Inflammatory macrophage (primary cell): Measurements from ENCODE around the gene EPB41.

Source experiments
- DNase-seq, 2 donors: peaks; one replicate each; pipeline ENCODE4 v3.0.0-alpha.2; 2020 to 2022

Gene EPB41

DNA sequence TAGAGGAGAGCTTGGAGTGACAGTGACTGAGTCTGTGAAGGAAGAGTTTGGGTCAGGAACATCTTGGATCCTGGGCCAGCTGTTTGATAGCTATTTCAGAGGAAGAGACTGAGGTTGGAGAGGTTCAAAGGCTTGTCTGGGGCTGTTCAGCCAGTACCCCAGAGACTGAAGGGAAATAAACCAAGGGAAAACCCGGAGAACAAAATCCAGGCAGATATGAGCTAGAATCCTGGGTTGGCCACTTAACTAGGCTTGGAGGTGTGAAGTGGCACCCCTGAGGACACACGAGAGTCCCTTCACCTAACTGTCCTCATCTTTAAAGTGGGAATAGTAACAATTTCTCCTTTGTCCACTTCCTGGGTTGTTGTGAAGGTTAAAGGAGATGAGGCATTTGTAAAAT is 23.1 kb upstream of the EPB41 start:
- no peak for DNase-seq

DNA sequence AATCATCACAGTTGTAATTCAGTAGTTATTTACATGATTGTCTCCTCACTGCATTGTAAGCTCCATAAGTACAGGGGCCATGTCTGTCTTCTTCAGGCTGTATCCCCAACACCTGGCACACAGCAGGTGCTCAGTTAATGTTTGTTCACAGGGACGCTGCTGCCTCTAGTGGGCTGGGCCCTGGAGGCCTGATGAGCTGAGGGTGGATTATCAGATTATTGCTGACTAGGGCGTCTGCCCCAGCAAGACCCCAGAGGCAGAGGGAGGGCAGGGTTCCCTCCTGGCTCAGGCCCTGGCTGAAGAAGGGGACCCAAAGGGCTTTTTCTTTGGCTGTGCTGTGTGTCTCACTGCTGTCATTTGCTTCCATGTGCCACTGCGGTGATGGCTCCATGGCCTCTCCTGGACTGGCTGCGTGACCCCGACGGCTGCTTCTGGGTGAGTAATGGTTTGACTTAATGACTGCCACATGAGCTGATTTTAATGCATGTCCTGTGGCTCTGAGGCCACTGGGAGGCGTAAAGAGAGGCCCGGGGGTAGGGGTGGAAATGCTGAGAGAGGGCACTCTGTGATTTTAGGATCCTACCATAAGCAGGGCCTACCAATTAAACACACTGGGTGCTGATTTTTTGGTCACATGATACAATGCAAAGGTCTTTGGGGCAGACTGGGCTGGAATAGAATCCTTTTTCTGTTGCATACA is 20.8 kb upstream of the EPB41 start:
- no peak for DNase-seq

DNA sequence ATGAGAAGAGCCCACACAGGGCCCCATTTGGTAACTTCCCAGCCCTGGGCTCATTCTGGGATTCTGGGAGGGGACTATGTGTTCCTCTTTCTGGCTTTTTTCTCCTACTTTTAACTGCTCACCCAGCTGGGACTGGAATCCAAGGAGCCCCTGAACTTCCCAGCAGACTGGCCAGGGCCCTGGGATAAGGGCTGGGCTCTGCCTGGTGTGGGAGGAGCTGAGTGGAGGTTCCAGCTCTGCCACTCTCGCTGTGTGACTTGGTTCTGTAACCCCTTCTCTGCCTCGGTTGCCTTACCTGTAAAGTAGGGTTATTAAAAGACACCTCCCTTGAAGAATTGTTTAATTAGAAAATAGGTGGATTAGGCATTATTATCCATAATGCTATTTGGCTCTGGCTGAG is 19.6 kb upstream of the EPB41 start:
- no peak for DNase-seq

DNA sequence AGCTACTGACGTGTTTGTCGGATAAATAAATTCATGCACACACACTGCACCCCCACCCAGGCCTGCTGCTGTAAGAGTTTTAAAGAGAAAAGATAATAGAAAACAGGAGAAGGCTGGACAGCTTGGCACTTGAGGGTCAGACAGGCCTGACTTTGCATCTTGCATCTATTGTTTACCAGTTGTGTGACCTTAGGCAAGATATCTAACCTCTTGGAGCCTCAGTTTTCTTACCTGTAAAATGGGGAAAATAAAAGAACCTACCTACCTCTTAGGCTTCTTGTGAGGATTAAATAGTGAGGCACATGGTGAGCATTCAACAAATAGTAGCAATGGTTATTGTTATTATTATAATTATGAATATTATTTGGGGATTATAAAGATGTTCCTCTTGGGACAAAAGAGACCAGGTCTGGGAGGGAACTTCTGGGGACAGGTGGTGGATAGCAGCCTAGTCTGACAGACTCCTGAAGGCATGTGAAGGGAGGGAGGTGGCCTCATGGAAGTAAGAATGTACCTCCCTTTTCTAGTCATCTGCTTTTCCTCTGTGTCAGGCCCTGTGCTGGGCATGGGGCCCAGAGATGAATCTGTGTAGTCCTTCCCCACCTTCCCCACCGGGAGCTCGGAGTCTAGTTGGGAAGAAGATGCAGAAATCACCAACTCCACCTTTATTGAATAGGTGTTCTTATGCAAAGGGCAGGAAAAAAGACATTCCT is 18.3 kb upstream of the EPB41 start:
- no peak for DNase-seq

GRCh38 chr1:28896609-28896986 is 17.8 kb upstream of the EPB41 start:
- no peak for DNase-seq

DNA sequence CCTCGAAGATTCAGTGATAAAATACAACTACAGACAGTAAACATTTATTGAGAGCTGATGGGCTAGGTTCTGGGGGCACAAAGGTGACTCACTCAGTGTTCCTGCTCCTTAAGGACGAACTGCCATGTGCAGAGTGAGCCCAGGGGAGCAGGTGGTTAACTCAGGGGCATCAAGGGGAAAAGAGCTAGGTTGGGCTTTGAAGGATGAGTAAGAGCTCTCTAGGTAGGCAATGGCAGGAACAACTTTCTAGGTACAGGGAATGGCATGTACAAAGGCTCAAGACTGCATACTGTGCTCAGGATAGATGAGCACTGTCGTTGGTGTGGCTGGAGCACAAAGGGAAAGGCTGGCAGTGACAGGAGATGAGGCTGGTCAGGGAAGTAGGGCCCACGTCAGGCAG is 16.6 kb upstream of the EPB41 start:
- no peak for DNase-seq

- DNase-seq, result no peak
Measured at GRCh38 chr1:28898405-28898881, 15.9 kb upstream of the EPB41 start.

DNA sequence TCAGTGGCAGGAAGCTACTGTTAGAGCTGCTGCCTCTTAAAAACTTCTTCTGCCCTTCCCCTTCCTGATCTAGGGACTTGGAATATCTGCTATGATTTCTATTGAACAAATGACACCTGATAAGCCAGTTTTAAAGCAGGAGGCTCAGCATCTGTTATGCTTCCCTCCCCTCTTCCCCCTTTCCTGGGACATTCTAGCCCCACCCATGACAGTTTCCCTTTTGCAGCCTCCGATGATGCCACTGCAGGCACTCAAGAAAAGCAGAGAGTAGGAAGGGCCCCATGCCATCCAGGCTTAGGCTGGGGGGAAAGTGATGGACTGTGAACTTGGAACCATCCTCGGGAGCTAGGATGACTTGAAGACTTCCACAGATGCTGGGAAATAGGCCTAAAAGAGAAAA is 15.1 kb upstream of the EPB41 start:
- DNase-seq, result peak in 1 of 2 donors; percentile 8

DNA sequence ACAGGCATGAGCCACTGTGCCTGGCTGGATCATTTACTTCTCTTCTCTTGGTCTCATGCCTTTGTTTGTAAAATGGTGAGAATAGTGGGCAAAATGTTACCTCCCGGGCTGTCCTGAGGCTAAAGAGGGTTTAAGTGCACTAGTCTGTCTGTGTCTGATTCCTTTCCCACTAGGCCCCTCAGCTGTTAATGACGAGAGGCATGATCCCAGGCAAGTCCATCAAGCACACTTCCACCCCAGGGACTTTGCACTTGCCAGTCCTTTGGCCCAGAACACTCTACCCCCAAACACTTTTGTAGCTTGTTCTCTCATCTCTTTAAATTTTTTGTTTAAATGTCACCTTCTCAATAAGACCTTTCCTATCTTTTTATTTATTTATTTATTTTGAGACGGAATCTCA is 13.8 kb upstream of the EPB41 start:
- no peak for DNase-seq

- DNase-seq, result no peak
Measured at GRCh38 chr1:28902738-28903137, 11.6 kb upstream of the EPB41 start.

DNA sequence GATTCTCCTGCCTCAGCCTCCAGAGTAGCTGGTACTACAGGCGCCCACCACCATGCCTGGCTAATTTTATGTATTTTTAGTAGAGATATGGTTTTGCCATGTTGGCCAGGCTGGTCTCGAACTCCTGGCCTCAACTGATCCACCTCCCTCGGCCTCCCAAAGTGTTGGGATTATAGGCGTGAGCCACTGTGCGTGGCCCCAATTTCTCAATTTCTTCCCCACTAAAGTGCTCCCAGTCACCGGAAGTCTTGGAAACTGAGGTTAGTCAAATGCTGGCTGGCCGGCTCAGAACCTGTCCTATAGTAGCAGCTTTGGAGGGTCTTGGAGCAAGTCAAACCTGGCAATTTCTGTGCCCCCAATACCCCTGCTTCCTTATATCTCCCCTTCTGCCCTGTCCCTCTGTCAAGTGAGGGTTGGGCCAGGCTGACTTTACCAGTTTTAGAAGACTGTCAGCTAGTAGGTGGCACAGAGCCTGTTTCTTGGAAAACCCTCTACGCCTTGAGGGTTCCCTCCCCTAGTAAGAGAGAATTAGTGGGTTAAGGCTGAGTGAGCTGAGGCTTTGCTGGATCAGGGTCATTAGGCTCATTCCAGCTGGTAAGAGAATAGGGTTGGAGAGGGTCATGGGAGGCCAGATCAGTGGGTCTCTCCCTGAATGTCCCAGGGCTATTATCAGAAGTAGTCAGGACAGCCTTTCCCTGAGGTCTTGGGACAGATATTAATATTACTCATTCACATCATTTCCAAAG is 8.3 kb upstream of the EPB41 start:
- no peak for DNase-seq

- no peak for DNase-seq
Measured at GRCh38 chr1:28909198-28909597, 5.2 kb upstream of the EPB41 start.

GRCh38 chr1:28910379-28911115 is 3.8 kb upstream of the EPB41 start:
- DNase-seq, result no peak

DNA sequence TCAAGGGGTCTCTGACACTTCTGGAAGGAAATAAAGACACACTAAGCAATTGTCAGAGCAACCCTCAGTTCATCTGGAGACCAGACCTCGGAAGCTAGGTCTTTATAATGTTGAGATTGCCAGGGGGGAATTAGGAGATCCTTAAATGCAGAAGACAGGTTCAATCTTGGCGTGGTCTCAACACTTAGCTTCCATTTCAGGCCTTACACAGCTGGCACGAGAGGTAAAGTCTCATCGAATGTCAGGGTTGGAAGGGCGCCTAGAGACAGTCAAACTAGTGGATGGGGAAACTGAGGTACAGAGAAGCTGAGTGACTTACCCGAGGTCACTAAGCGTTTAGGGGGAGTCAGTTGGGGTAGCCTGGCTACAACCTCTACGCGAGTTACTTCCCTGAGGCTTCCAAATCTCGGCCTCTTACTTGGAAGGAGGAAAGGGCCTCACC is 562 bp upstream of the EPB41 start:
- no peak for DNase-seq

- DNase-seq, result no peak
Measured at GRCh38 chr1:28915031-28915895, 894 bp downstream of the EPB41 start.

GRCh38 chr1:28917757-28918118 is 3.4 kb downstream of the EPB41 start:
- no peak for DNase-seq

DNA sequence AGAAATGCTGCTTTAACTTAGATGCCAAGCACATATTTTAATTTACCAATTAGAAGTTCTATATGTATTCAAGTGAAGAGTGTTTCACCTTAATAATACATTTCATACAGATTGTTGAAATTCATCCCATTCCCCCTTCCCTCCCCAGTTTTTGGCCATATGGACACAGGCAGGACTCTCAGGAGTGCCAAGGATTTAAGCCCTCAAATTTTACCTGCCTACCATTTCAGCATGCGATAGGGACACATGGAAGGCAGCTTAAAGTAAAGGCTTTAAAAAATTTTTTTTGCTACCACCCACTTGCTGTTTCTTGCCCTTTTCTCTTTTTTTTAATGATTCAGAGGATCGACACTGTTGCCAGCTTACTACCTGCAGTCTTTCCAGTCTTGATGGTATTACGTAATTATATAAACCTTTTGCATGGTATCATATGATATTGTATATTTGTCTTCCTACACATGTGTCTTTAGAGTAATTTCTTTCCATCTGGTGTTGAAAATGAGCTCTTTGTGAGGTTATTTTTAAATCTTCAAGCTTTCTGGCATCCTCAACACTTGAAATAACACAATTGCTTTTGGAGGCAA is 7.0 kb downstream of the EPB41 start:
- DNase-seq, result no peak

DNA sequence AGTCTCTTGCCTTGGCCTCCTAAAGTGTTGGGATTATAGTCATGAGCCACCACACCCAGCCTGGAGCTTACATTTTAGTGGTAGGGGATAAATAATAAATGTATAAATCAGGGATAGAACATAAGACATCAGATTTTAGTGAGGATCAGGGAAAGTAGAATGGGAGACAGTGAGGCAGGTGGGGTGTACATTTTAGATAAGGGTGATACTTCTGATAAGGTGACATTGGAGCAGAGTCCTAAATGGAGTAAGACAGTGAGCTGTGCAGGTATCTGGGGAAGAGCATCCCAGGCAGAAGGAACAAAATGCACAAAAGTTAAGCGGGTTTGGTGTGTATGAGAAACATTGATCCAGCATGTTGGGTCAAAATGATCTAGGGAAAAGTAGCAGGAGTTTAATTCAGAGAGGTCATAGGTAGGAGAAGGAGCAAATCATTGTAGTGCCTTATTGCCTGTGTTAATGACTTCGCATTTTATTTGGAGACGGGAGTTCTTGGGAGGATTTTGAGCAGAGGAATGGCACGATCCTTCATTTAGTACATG is 11.1 kb downstream of the EPB41 start:
- no peak for DNase-seq

- DNase-seq, result peak; percentile 81 to 86
Measured at GRCh38 chr1:28926629-28927265, 12.4 kb downstream of the EPB41 start.

DNA sequence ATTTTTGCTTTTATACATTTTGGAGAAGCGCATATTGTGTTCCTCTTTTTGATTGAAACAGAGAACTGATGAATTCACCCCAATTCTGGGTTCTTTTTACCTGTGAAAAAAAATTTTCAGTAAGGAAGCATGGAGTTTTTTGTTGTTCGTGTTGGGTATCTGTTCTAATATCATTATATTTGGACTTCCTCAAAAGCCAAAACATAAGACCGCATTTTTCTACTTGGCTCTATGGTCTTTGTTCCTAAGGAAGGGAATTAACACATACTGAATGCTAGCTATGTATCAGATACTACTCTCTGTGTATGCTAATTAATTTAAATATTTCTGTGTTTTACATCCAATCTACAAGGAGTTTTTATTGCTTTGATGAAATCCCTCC is 12.9 kb downstream of the EPB41 start:
- peak; percentile 3 to 27 for DNase-seq
